B cell (primary cell): ENCODE data around the gene PDCD4. TPM values are rescaled to one million over a fixed set of nuclear protein-coding genes. Genes with fewer than 3 reads are reported as not detected.

ENCODE experiments used
- ATAC-seq: fragments of 200-7000 bp; cut with Tn5 transposase; one replicate; pipeline ENCODE4 v1.10.0; 2021; ENCODE audit warnings: low read depth, mild to moderate bottlenecking, moderate number of reproducible peaks, moderate library complexity
- CTCF ChIA-PET: fragments of 350-600 bp; sonication (Branson Sonifier 250); formaldehyde crosslinking; loops from one replicate; lab custom pipeline; 2021; ENCODE audit warnings: antibody characterized with exemption, inconsistent platforms; lab: Charles Lee
- POLR2A ChIA-PET: fragments of 350-600 bp; sonication (Branson Sonifier 250); formaldehyde crosslinking; loops from one replicate; lab custom pipeline; 2021; ENCODE audit warnings: antibody characterized with exemption; lab: Charles Lee
- DNase-seq: peaks from one replicate; pipeline ENCODE4 v3.0.0; 2013
- H2AFZ ChIP-seq: 2 replicates; pipeline ENCODE4 v1.6.1; 2012; ENCODE audit warnings: mild to moderate bottlenecking, low read depth, low read length; ENCODE audit not compliant: insufficient read depth, poor library complexity, severe bottlenecking
- H3K27ac ChIP-seq, 2 donors: 1 replicate in 1 of 2; 2 replicates in 1 of 2; pipeline ENCODE4 v1.5.1; 2012 to 2013; ENCODE audit warnings: low read length in 2 of 2, mild to moderate bottlenecking in 2 of 2, moderate library complexity in 1 of 2
- H3K27me3 ChIP-seq, 4 experiments: fragments of 200-600 bp in 1 of 4; sonication (generic) in 1 of 4; replicated peaks in 1 of 4; 1 replicate in 2 of 4; 2 replicates in 2 of 4; pipeline versions ENCODE4 v1.6.1 to v1.7.0; 2013 to 2016; ENCODE audit warnings: low read length in 3 of 4, mild to moderate bottlenecking in 2 of 4, mixed read lengths in 1 of 4, moderate library complexity in 1 of 4; ENCODE audit not compliant: insufficient read depth in 4 of 4, control insufficient read depth in 3 of 4; ENCODE audit errors: control extremely low read depth in 1 of 4
- H3K36me3 ChIP-seq, 2 experiments: replicated peaks in 1 of 2; 1 replicate in 1 of 2; 2 replicates in 1 of 2; pipeline versions ENCODE4 v1.6.1 to v1.7.1; 2013; ENCODE audit warnings: low read length in 1 of 2; ENCODE audit not compliant: insufficient read depth in 2 of 2, control insufficient read depth in 1 of 2; ENCODE audit errors: control extremely low read depth in 1 of 2, extremely low read depth in 1 of 2
- H3K4me1 ChIP-seq, 2 donors: fragments of 200-600 bp in 1 of 2; sonication (generic) in 1 of 2; 1 replicate in 1 of 2; 2 replicates in 1 of 2; pipeline versions ENCODE4 v1.5.1 to v1.6.1; 2013 to 2017; ENCODE audit warnings: low read length in 2 of 2; ENCODE audit not compliant: control insufficient read depth in 2 of 2, insufficient read depth in 2 of 2
- H3K4me2 ChIP-seq: replicated peaks from 2 replicates; pipeline ENCODE3; 2012; ENCODE audit warnings: mild to moderate bottlenecking, low read depth, low read length; ENCODE audit not compliant: poor library complexity, severe bottlenecking
- H3K4me3 ChIP-seq, 5 experiments: fragments of 200-600 bp in 1 of 5; sonication (generic) in 1 of 5; 1 replicate in 3 of 5; 2 replicates in 2 of 5; pipeline versions ENCODE4 v1.5.1 to v1.7.0; 2011 to 2016; ENCODE audit warnings: low read length in 4 of 5, mild to moderate bottlenecking in 4 of 5, low read depth in 2 of 5, control low read depth in 1 of 5, moderate library complexity in 1 of 5; ENCODE audit not compliant: insufficient read depth in 1 of 5; ENCODE audit errors: control extremely low read depth in 1 of 5, extremely low read depth in 1 of 5
- H3K79me2 ChIP-seq: fragments of 200-600 bp; sonication (generic); one replicate; pipeline ENCODE4 v1.6.0; 2016; ENCODE audit warnings: low read length; ENCODE audit not compliant: control insufficient read depth, insufficient read depth
- H3K9ac ChIP-seq: fragments of 200-600 bp; sonication (generic); 2 replicates; pipeline ENCODE4 v1.6.1; 2017; ENCODE audit warnings: mild to moderate bottlenecking, low read length, moderate library complexity
- H3K9me3 ChIP-seq, 3 donors: one replicate each; pipeline versions ENCODE4 v1.6.1 to v1.7.1; 2013; ENCODE audit warnings: low read length in 2 of 3; ENCODE audit not compliant: control insufficient read depth in 2 of 3, insufficient read depth in 1 of 3; ENCODE audit errors: control extremely low read depth in 1 of 3
- H4K20me1 ChIP-seq: 2 replicates; pipeline ENCODE4 v1.6.0; 2012; ENCODE audit warnings: mild to moderate bottlenecking, low read length; ENCODE audit not compliant: insufficient read depth, control insufficient read depth, poor library complexity, severe bottlenecking
- H3K27ac Mint-ChIP-seq: one replicate; pipeline ENCODE4 v1.8.0; 2021; ENCODE audit warnings: mixed read lengths
- H3K27me3 Mint-ChIP-seq: one replicate; pipeline ENCODE4 v1.8.0; 2021; ENCODE audit warnings: mixed read lengths
- H3K4me1 Mint-ChIP-seq: one replicate; pipeline ENCODE4 v1.8.0; 2021; ENCODE audit warnings: mixed read lengths
- H3K4me3 Mint-ChIP-seq: one replicate; pipeline ENCODE4 v1.8.0; 2021; ENCODE audit warnings: mixed read lengths
- H3K9me3 Mint-ChIP-seq: one replicate; pipeline ENCODE4 v1.8.0; 2022; ENCODE audit warnings: mixed read lengths; ENCODE audit not compliant: insufficient read depth
- EZH2 ChIP-seq: IDR thresholded peaks from 2 replicates; pipeline ENCODE4 v1.6.1; 2012; ENCODE audit warnings: borderline replicate concordance, low read depth, mild to moderate bottlenecking, moderate library complexity, low read length; ENCODE audit not compliant: insufficient read depth, poor library complexity, severe bottlenecking
- WGBS: methylation state at CpG from one replicate; pipeline ENCODE4 v1.1.5; 2013; ENCODE audit warnings: missing lambda C conversion rate; ENCODE audit not compliant: insufficient coverage; 5-methylcytosine and 5-hydroxymethylcytosine counted together
- intact Hi-C: fragments of 100-400 bp; cut with micrococcal nuclease; formaldehyde crosslinking; loops from one replicate; pipeline ENCODE4 v1.10.0; 2022
- polyA plus RNA-seq: library from polyadenylated mRNA; depleted of rRNA; stranded (reverse); fragments of >200 nt; gene quantifications from 2 replicates; pipeline ENCODE4 v1.2.3, GENCODE V29; 2012
- total RNA-seq, 2 donors: library from RNA; stranded (reverse); fragments of 120-200 nt in 1 of 2; gene quantifications; 1 replicate in 1 of 2; 2 replicates in 1 of 2; pipeline versions ENCODE4 v1.2.3 to v1.2.4, GENCODE V29; 2013 to 2022
- TF ChIP-seq, protein P1 (sequence below): fragments of 200-600 bp; IDR thresholded peaks from one replicate; pipeline ENCODE4 v1.8.0; 2022; ENCODE audit warnings: antibody characterized with exemption, mild to moderate bottlenecking

The PDCD4 gene
- total and polyA plus RNA-seq, 2 donors (not counting 1 experiment from before 2014, with no cell fraction given): 33.9 to 169 TPM

DNA sequence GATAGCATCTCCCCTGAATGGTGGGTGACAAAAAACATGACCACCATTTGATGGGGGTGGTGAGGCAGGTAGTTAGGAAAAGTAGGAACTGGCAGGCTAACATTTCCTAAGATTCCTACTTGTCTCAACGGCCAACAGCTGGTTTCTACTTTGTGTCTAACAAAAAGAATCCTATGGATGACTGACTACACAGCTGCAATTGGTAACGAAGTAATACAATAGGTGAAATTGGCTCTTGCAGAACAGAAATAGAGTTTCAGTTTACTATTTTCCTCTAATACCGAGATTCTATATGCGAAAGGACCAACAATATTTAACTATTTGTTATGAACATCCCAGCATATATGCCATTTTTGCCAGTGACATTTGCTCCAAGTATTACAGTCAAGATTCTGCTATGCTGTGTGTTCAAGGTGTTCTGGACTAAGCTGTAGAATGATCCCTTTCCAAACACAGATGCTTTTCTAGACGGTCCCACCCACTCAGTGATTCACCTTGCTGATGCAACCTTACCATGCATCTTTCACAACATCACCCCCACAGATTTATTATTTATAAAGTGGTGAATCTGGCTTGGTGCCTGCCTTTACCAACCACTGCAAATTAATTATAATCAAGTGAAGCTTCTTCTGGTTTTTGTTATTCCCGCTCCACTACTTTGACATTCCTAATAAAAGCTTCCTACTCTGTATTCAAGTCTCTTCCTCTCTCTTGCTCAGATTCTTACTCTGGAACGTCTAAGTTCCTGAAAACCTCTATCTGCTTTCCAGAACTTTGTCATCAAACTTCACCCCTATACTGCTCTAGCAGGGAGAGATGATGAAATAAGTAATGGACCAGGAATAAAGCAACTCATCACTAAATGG lies 30.5 kb downstream of the PDCD4 start:
- no peak overlapping the region for H3K4me2 ChIP-seq
- POLR2A ChIA-PET: no interaction called here
- H3K27me3 ChIP-seq: no peaks in the 10 kb centered on the region
- H2AFZ ChIP-seq: no peak overlapping the region
- H3K27ac Mint-ChIP-seq: no peak overlapping the region
- H4K20me1 ChIP-seq: peaks cover 2% of the 10 kb centered on the region
- peaks cover 2% of the 10 kb centered on the region for H3K79me2 ChIP-seq
- no peak overlapping the region for H3K27ac ChIP-seq
- no peaks in the 10 kb centered on the region for H3K27me3 Mint-ChIP-seq
- no peak overlapping the region for H3K9ac ChIP-seq
- CTCF ChIA-PET: interaction anchor here (0.9 to 2.9 kb wide), 6 partner anchors 8 to 20 kb away, joined by 4 to 10 read pairs (median 6); no protein-coding TSS in a partner anchor
- 80% methylated on average over 1 of the region's 7 CpGs for WGBS
- no peak overlapping the region for H3K4me3 ChIP-seq
- peaks cover 5% of the 10 kb centered on the region for H3K4me1 Mint-ChIP-seq
- H3K9me3 Mint-ChIP-seq: no peaks in the 10 kb centered on the region
- peaks cover 13 to 42% of the 10 kb centered on the region in 2 experiments for H3K36me3 ChIP-seq
- intact Hi-C loops: no loop called here
- ATAC-seq (no peak), DNase-seq (no peak)
- TF ChIP-seq EZH2: no peak
- TF ChIP-seq, protein P1, sequence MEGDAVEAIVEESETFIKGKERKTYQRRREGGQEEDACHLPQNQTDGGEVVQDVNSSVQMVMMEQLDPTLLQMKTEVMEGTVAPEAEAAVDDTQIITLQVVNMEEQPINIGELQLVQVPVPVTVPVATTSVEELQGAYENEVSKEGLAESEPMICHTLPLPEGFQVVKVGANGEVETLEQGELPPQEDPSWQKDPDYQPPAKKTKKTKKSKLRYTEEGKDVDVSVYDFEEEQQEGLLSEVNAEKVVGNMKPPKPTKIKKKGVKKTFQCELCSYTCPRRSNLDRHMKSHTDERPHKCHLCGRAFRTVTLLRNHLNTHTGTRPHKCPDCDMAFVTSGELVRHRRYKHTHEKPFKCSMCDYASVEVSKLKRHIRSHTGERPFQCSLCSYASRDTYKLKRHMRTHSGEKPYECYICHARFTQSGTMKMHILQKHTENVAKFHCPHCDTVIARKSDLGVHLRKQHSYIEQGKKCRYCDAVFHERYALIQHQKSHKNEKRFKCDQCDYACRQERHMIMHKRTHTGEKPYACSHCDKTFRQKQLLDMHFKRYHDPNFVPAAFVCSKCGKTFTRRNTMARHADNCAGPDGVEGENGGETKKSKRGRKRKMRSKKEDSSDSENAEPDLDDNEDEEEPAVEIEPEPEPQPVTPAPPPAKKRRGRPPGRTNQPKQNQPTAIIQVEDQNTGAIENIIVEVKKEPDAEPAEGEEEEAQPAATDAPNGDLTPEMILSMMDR: no peak
- H3K4me3 Mint-ChIP-seq: no peak overlapping the region
- no peaks in the 10 kb centered on the region for H3K9me3 ChIP-seq
- no peaks in the 10 kb centered on the region for H3K4me1 ChIP-seq
